PC-9 (cell line): Measurements from ENCODE around the gene CDK9. TPM values are rescaled to one million over a fixed set of nuclear protein-coding genes. Genes with fewer than 3 reads are reported as not detected.
"Not testable (repeated sequence)": the region's sequence is repeated elsewhere in the genome, so short reads cannot be mapped to it uniquely, and the experiment has no call there.

Source experiments
- BruUV-seq: library from RNA; stranded (reverse); fragments of 400-500 nt; replicated peaks from 2 replicates; lab custom pipeline; 2021; lab: Mats Ljungman, UMichigan
- CTCF ChIA-PET: fragments of 300-600 bp; sonication (Branson Sonifier 250); formaldehyde crosslinking; loops from one replicate; lab custom pipeline; 2022; ENCODE audit warnings: antibody characterized with exemption; lab: Charles Lee
- POLR2A ChIA-PET: fragments of 300-600 bp; sonication (Branson Sonifier 250); formaldehyde crosslinking; loops from one replicate; lab custom pipeline; 2022; ENCODE audit warnings: antibody characterized with exemption; ENCODE audit not compliant: unreplicated experiment; lab: Charles Lee
- DNase-seq, 2 experiments: peaks; one replicate each; pipeline versions ENCODE4 v3.0.0 to v3.0.0-alpha.2; 2015 to 2022; ENCODE audit warnings: mixed read lengths in 1 of 2
- H2AFZ ChIP-seq: fragments of 200-600 bp; sonication (generic); 2 replicates; pipeline ENCODE4 v1.8.1; 2017; ENCODE audit warnings: antibody characterized with exemption
- H3F3A ChIP-seq: fragments of 200-600 bp; sonication (generic); 2 replicates; pipeline ENCODE4 v1.8.1; 2017; ENCODE audit warnings: antibody characterized with exemption, mild to moderate bottlenecking, low read depth; ENCODE audit not compliant: insufficient read depth
- H3K27ac ChIP-seq: fragments of 200-600 bp; sonication (generic); 2 replicates; pipeline ENCODE4 v1.6.1; 2016; ENCODE audit warnings: mixed run types
- H3K27me3 ChIP-seq: fragments of 200-600 bp; sonication (generic); 2 replicates; pipeline ENCODE4 v1.6.1; 2016; ENCODE audit warnings: low read depth, mixed run types; ENCODE audit not compliant: insufficient read depth
- H3K36me3 ChIP-seq: fragments of 200-600 bp; sonication (generic); 2 replicates; pipeline ENCODE4 v1.6.1; 2016; ENCODE audit warnings: low read depth, mixed run types
- H3K4me1 ChIP-seq: fragments of 200-600 bp; sonication (generic); replicated peaks from 2 replicates; pipeline ENCODE4 v1.6.1; 2016; ENCODE audit warnings: mixed run types; ENCODE audit not compliant: insufficient read depth
- H3K4me2 ChIP-seq: fragments of 200-600 bp; sonication (generic); 2 replicates; pipeline ENCODE4 v1.6.1; 2017; ENCODE audit warnings: mixed run types
- H3K4me3 ChIP-seq: fragments of 200-600 bp; sonication (generic); 2 replicates; pipeline ENCODE4 v1.6.1; 2016; ENCODE audit warnings: mixed run types
- H3K79me2 ChIP-seq: fragments of 200-600 bp; sonication (generic); 2 replicates; pipeline ENCODE4 v1.6.1; 2017; ENCODE audit warnings: low read depth, mixed run types
- H3K9me2 ChIP-seq: fragments of 200-600 bp; sonication (generic); 2 replicates; pipeline ENCODE4 v1.8.1; 2017; ENCODE audit warnings: mild to moderate bottlenecking; ENCODE audit not compliant: insufficient read depth
- H3K9me3 ChIP-seq: fragments of 200-600 bp; sonication (generic); 2 replicates; pipeline ENCODE4 v1.8.1; 2016; ENCODE audit warnings: low read depth; ENCODE audit not compliant: insufficient read depth
- H4K20me1 ChIP-seq: fragments of 200-600 bp; sonication (generic); 2 replicates; pipeline ENCODE4 v1.8.1; 2017; ENCODE audit not compliant: insufficient read depth
- CTCF ChIP-seq: fragments of 200-600 bp; sonication (generic); conservative IDR thresholded peaks from 2 replicates; pipeline ENCODE4 v1.6.1; 2017; ENCODE audit warnings: mixed run types, antibody characterized with exemption, mild to moderate bottlenecking, moderate library complexity
- EZH2 ChIP-seq: fragments of 200-600 bp; sonication (generic); IDR thresholded peaks from 2 replicates; pipeline ENCODE4 v1.8.0; 2017; ENCODE audit warnings: antibody characterized with exemption, low read depth
- intact Hi-C: fragments of 100-400 bp; cut with micrococcal nuclease; formaldehyde crosslinking; loops from one replicate; pipeline ENCODE4 v1.10.0; 2022; ENCODE audit not compliant: unreplicated experiment
- total RNA-seq: library from RNA; stranded (reverse); gene quantifications from 2 replicates; pipeline ENCODE4 v1.2.3, GENCODE V29; 2021

Gene CDK9
- total RNA-seq, 1 experiment from 2014 or later = 93.8 TPM

- BruUV-seq = no TSS peak
- no peaks in the 10 kb centered on the region for H3K79me2 ChIP-seq
- peaks cover 15% of the 10 kb centered on the region; the same call in 1 of the 2 replicates for H3F3A ChIP-seq
- POLR2A ChIA-PET = no interaction called here
- DNase-seq = no peak
- no peaks in the 10 kb centered on the region for H4K20me1 ChIP-seq
- intact Hi-C loops = no loop called here
- H3K4me2 ChIP-seq = no peak overlapping the region
- TF ChIP-seq CTCF = no peak
- TF ChIP-seq EZH2 = no peak
- H3K4me3 ChIP-seq = no peak overlapping the region
- no peaks in the 10 kb centered on the region for H3K36me3 ChIP-seq
- H3K27me3 ChIP-seq = no peaks in the 10 kb centered on the region
- no peaks in the 10 kb centered on the region for H3K9me2 ChIP-seq
- CTCF ChIA-PET = interaction anchor here (0.7 kb wide), 1 partner anchor 25 kb away, joined by 6 read pairs; no protein-coding TSS in a partner anchor
- H3K27ac ChIP-seq = no peak overlapping the region
- H2AFZ ChIP-seq = no peak overlapping the region
- no peaks in the 10 kb centered on the region for H3K9me3 ChIP-seq
- no peaks in the 10 kb centered on the region for H3K4me1 ChIP-seq
Measured at GRCh38 chr9:127780126-127780885, 5.5 kb upstream of the CDK9 start.

- peaks cover 15% of the 10 kb centered on the region; the same call in 1 of the 2 replicates for H3F3A ChIP-seq
- H3K9me2 ChIP-seq, H3K36me3 ChIP-seq, H3K4me3 ChIP-seq, H4K20me1 ChIP-seq, H3K4me1 ChIP-seq, H3K27me3 ChIP-seq, DNase-seq, BruUV-seq, H3K79me2 ChIP-seq, intact Hi-C loops, H3K4me2 ChIP-seq, H3K27ac ChIP-seq, H2AFZ ChIP-seq, H3K9me3 ChIP-seq, POLR2A ChIA-PET: not testable (repeated sequence)
- CTCF ChIA-PET = interaction anchor here (0.7 kb wide), 1 partner anchor 24 kb away, joined by 6 read pairs; no protein-coding TSS in a partner anchor
Measured at GRCh38 chr9:127780909-127781308, 4.9 kb upstream of the CDK9 start.

- H2AFZ ChIP-seq = no peak overlapping the region
- no peaks in the 10 kb centered on the region for H3K9me2 ChIP-seq
- no peak overlapping the region for H3K27ac ChIP-seq
- peaks cover 9% of the 10 kb centered on the region for H3K79me2 ChIP-seq
- H3F3A ChIP-seq = peaks cover 15% of the 10 kb centered on the region; the same call in 1 of the 2 replicates
- H3K27me3 ChIP-seq = no peaks in the 10 kb centered on the region
- no peak overlapping the region for H3K4me3 ChIP-seq
- POLR2A ChIA-PET = no interaction called here
- no peaks in the 10 kb centered on the region for H3K4me1 ChIP-seq
- intact Hi-C loops = no loop called here
- H3K36me3 ChIP-seq = no peaks in the 10 kb centered on the region
- CTCF ChIA-PET = no interaction called here
- TF ChIP-seq EZH2 = no peak
- TF ChIP-seq CTCF = no peak
- peaks cover 8% of the 10 kb centered on the region; the same call in 1 of the 2 replicates for H4K20me1 ChIP-seq
- BruUV-seq = no TSS peak
- H3K4me2 ChIP-seq = no peak overlapping the region
- no peak for DNase-seq
- no peaks in the 10 kb centered on the region for H3K9me3 ChIP-seq
Measured at GRCh38 chr9:127781806-127782205, 4.0 kb upstream of the CDK9 start.
